Upper lobe of right lung (tissue), 1 donor: ENCODE results near the gene PDE6A. TPM values are rescaled to one million over a fixed set of nuclear protein-coding genes. Genes with fewer than 3 reads are reported as not detected.
A peak's percentile ranks its signal among the peaks of the same experiment; 100 is the strongest.

Source experiments
- ATAC-seq: fragments of 200-7000 bp; cut with Tn5 transposase; one replicate; pipeline ENCODE4 v1.9.1; 2020; ENCODE audit warnings: mild to moderate bottlenecking, moderate library complexity
- DNase-seq: peaks from one replicate; pipeline ENCODE4 v3.0.0-alpha.2; 2020
- H3K27ac ChIP-seq: fragments of 200-600 bp; one replicate; pipeline ENCODE4 v1.8.0; 2022
- H3K27me3 ChIP-seq: fragments of 200-600 bp; one replicate; pipeline ENCODE4 v1.8.0; 2022; ENCODE audit warnings: mild to moderate bottlenecking
- H3K36me3 ChIP-seq: fragments of 200-600 bp; one replicate; pipeline ENCODE4 v1.8.0; 2022
- H3K4me1 ChIP-seq: fragments of 200-600 bp; one replicate; pipeline ENCODE4 v1.8.0; 2022
- H3K4me3 ChIP-seq: fragments of 200-600 bp; one replicate; pipeline ENCODE4 v1.8.0; 2022; ENCODE audit warnings: mild to moderate bottlenecking
- H3K9me3 ChIP-seq: fragments of 200-600 bp; one replicate; pipeline ENCODE4 v1.8.0; 2022
- CTCF ChIP-seq: fragments of 200-600 bp; IDR thresholded peaks from one replicate; pipeline ENCODE4 v1.8.0; 2022; ENCODE audit warnings: antibody characterized with exemption
- intact Hi-C: fragments of 100-400 bp; cut with DNase I; formaldehyde crosslinking; loops from one replicate; pipeline ENCODE4 v1.11.0; 2022
- total RNA-seq: library from RNA; stranded (reverse); fragmentation: NEBNext Ultra II Directional; extraction: Animal tissue kit (Norgen Biotek cat#: 25700); gene quantifications from one replicate; pipeline ENCODE4 v1.2.1, GENCODE V29; 2021
- donor health status: DM: no; HTN: yes; CAD: no; lungs with severe emphysema.

Gene PDE6A
- total RNA-seq, 1 donor from 2014 or later, result 0.09 TPM

GRCh38 chr5:149845601-149846000, 99.0 kb downstream of the PDE6A start:
- no peak for TF ChIP-seq CTCF
- H3K9me3 ChIP-seq, result no peaks in the 10 kb centered on the region
- no peak for ATAC-seq
- DNase-seq, result no peak
- no peaks in the 10 kb centered on the region for H3K4me1 ChIP-seq
- H3K27me3 ChIP-seq, result no peaks in the 10 kb centered on the region
- H3K4me3 ChIP-seq, result no peak overlapping the region
- H3K36me3 ChIP-seq, result peaks cover 5% of the 10 kb centered on the region
- no peak overlapping the region for H3K27ac ChIP-seq
- intact Hi-C loops, result no loop called here

GRCh38 chr5:149841851-149842793, 102.5 kb downstream of the PDE6A start:
- Histone ChIP-seq H3K9me3 (no peaks in the 10 kb centered on the region), H3K4me1 (no peaks in the 10 kb centered on the region), H3K4me3 (no peak overlapping the region), H3K27me3 (no peaks in the 10 kb centered on the region), H3K27ac (peak overlapping the region; percentile 45), H3K36me3 (peaks cover 5% of the 10 kb centered on the region)
- intact Hi-C loops, result no loop called here
- no peak for TF ChIP-seq CTCF
- ATAC-seq (peak; percentile 46), DNase-seq (no peak)

- TF ChIP-seq CTCF, result no peak
- H3K4me1 ChIP-seq, result no peaks in the 10 kb centered on the region
- no peak for DNase-seq
- intact Hi-C loops, result no loop called here
- no peaks in the 10 kb centered on the region for H3K9me3 ChIP-seq
- no peaks in the 10 kb centered on the region for H3K27me3 ChIP-seq
- no peak for ATAC-seq
- no peak overlapping the region for H3K4me3 ChIP-seq
- no peaks in the 10 kb centered on the region for H3K36me3 ChIP-seq
- peak overlapping the region; percentile 25 for H3K27ac ChIP-seq
Observed at GRCh38 chr5:149840226-149840825, 104.3 kb downstream of the PDE6A start.

- DNase-seq (no peak), ATAC-seq (peak; percentile 15)
- Histone ChIP-seq H3K27ac (peak overlapping the region; percentile 25), H3K4me1 (no peaks in the 10 kb centered on the region), H3K9me3 (no peaks in the 10 kb centered on the region), H3K27me3 (no peaks in the 10 kb centered on the region), H3K36me3 (no peaks in the 10 kb centered on the region), H3K4me3 (no peak overlapping the region)
- no peak for TF ChIP-seq CTCF
- intact Hi-C loops, result loop anchor here (5.0 kb wide), 1 partner anchor 148 kb away; no protein-coding TSS in a partner anchor
Observed at GRCh38 chr5:149839761-149840160, 104.8 kb downstream of the PDE6A start.

- no peak for TF ChIP-seq CTCF
- ATAC-seq (no peak), DNase-seq (no peak)
- Histone ChIP-seq H3K36me3 (no peaks in the 10 kb centered on the region), H3K27me3 (no peaks in the 10 kb centered on the region), H3K9me3 (no peaks in the 10 kb centered on the region), H3K27ac (peak overlapping the region; percentile 25), H3K4me3 (no peak overlapping the region), H3K4me1 (no peaks in the 10 kb centered on the region)
- intact Hi-C loops, result loop anchor here (5.0 kb wide), 1 partner anchor 148 kb away; no protein-coding TSS in a partner anchor
Observed at GRCh38 chr5:149838881-149839739, 105.5 kb downstream of the PDE6A start.
